ENCODE results near the gene GRM6.

The GRM6 gene

DNA sequence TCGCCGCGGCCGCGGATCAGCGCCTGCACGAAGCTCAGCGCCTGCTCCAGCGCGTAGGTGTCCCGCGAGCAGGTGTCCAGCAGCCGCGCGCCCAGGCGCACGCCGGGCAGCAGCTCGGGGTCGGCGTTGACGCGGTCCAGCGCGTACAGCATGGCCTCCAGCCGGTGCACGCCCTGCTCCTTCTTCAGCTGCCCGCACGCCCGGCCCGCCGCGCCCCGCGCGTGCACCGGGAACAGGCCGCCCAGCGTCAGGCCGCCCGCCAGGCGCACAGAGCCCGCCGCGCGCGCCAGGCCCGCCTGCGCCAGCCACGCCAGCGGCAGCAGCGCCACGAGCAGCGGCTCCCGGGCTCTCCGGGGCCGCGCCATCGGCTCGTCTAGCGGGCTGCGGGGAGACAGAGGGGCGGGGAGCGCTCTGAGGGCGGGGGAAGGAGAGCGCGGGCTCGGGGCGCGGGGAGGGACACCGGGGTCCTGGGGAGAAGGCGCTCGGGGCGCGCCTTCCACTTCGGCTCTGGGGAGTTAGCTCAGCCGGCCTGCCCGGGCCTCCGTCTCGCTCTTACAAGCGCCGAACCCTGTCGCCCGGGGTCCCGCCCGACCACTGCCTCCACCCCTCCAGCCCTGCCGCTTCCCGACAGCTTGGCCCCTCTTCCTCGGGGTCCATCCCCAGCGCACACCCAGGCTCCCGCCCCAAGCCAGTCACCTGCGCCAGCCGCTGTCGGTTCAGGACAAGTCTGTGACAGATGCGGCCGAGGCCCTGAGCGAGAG lies at the start of gene GRM6:
Gene GRM6, minus strand, starts transcription at position 741 of the 761 bp plus-strand sequence. Its CDS starts 376 bp downstream, at position 365.
- DNase-seq = peak; percentile 1

- DNase-seq = no peak
Measured at GRCh38 chr5:179044765-179045164, 49.6 kb upstream of the GRM6 start.

- DNase-seq = no peak
Measured at GRCh38 chr5:179033004-179033580, 38.0 kb upstream of the GRM6 start.

DNA sequence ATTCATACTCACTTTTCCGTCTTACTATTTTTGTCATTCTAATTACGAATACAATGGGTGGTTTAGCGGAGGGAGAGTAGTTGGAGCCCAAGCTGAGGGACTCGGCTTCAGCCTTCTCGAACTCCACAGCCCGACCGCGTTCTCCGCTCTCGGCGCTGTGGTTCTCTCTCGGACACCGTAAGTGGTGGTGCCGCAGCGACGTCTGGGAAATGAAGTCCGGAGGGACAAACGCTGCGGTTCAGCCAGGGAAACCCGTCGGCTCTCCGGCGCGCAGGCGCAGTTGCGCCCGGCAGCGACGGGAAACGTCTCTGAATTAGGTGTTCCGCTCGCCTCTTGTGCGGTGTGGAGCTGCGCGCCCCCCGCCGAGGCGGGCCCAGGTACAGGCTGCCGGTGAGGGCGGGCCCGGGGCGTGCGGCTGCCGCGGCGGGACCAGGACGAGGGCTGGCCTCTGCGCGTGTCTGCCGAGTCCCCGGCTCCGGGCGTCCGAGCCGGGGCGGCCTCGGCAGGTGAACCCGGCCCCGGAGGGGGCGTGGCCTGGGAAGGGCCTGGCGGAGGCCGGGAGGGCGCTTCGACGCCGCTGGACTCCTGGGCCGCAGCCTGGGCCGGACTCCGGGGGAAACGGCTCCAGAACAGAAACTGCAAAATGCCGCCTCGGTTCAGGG lies 28.5 kb upstream of the GRM6 start, which contains the start of gene ZNF879:
Gene ZNF879, plus strand, starts transcription at position 277 of the 662 bp plus-strand sequence. CDS start 1,201 bp downstream, outside the sequence.
- DNase-seq = peak; percentile 96

DNA sequence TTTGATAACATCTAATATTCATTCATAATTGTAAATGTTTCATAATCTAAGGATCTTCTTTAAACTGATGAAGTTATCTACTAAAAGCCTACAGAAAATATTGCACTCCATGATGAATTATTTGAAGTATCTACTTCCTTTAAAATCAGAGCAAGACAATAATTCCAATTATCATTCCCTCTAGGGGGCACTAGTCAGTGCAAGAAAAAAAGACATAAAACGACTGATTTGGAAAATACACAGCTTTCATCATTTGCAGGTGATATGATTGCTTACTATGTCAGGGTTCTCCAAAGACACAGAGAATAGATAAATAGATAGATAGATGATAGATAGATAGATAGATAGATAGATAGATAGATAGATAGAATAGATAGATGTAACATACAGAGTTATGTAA lies 13.5 kb upstream of the GRM6 start:
- DNase-seq = no peak

DNA sequence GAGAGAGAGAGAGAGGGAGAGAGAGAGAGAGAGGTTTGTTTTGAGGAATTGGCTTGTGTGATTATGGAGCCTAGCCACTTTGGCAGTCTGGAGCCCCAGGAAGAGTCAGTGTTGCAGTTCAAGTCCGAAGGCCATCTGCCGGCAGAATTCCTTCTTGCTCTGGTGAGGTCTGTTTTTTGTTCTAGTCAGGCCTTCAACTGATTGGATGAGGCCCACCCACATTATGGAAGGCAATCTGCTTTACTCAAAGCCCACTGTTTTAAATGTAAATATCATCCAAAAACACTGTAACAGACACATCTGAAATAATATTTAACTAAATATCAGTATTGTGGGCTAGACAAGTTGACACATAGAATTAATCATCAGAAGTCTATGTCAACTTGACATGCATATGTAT lies 11.4 kb upstream of the GRM6 start:
- no peak for DNase-seq

DNA sequence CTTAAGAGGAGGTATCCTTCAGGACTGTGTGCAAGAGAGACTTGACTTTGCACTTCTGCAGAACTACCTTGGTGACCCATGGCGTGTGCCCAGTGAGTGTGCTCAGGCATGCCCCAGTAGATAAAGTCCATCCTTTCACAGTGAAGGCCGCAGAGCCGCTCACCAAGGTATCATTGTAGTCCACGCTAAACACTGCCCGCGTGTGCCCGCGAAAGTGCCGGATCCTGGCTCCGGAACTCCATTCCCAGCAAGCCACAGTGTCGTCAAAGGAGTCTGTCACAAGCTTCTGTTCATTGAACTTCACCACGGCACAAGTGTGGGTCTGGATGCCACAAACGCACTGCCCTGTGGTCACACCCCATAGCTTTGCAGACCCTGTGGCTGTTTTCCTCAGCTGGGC lies 3.3 kb upstream of the GRM6 start:
- DNase-seq = no peak

DNA sequence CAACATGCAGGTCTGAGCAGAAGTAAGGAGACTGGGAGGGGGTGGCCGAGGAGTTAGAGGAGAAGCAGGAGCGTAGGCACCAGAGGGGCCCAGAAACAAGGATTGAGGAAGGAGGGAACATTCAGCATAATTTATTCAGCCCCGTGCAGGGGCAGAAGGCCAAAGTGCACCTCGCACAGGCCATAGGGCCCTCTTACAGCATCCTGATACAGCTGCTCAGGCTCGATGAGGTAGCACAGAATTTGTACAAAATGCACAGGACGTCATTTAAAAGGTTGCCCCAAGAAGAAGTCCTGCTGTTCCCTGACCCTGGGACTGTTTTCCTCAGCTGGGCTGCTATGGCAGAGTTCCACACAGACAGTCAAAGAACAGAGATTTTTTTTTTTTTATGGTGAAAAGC lies 2.1 kb upstream of the GRM6 start:
- DNase-seq = no peak

DNA sequence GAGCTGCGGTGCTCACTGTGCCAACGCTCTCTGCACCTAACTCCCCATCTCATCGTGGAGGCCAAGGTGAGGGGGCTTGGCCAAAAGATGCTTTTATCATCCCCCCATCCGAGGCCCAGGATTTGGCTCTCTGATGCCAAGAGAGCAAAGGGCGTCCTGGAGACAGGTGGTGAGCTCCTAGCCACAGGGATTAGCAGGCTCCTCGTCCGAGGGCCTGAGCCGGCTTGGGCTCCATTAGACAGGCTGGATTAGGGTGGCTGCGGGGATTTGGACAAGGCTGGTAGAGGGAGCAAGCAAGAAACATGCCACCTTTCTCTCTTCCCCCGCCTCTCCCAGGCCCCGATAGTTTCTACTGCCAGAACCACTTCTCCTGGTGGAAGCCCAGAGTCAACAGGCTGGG lies 1.0 kb upstream of the GRM6 start:
- no peak for DNase-seq

GRCh38 chr5:178995341-178995690 lies 196 bp upstream of the GRM6 start:
- DNase-seq = no peak

GRCh38 chr5:178993955-178994579 lies 1.1 kb downstream of the GRM6 start:
- DNase-seq = no peak

DNA sequence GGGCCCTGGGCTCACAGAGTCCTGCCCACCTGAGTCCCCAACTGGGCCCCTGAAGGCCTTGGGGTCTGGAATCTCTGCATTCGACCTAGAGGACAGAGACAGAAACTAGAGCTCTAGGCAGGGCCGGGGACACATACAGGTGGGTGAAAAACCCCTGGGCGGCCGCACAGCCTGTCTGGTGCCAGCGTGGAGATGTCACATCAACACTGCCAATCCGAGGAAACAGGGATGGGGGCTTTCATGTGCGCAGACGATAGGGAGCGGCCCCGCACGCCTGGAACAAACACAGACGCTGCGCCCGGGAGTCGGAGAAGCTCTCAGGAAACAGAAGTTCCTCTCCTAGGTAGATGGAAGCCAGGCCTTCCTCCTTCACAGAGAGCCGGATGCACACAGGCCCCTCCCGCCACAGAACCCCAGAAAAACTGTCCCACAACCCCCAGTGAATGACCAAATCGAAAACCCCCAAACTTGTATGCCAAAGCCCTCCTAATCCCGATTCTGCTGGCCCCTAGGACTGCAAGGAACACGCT lies 1.8 kb downstream of the GRM6 start:
- no peak for DNase-seq

DNA sequence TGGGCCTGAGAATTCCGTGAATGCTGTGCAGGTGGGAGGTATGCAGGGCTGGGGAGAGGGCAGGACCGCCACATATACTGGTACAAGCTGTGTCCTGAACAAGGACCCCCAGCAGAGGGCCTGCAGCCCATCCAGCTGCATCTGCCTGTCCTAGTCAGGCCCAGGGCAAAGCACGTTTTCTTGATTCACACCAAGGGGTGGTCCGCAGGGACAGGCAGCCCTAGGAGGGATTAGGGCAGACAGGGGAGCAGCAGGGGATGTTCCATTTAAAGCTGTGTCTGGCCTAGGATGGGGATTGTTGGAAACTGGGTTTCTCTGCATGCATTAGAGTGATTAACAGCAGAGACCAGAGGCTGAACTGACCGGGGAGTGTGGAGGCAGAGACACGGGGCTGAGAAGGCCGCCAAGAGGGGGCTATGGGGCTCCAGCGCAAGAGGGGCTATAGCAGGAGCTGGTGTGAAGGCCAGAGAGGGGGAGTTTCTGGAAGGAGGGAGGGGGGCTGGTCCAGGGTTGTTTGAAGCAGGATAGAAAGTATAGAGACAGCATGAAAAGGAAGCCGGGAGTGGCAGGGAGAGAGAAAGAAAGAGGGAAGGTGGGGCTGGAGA lies 2.7 kb downstream of the GRM6 start:
- DNase-seq = no peak

DNA sequence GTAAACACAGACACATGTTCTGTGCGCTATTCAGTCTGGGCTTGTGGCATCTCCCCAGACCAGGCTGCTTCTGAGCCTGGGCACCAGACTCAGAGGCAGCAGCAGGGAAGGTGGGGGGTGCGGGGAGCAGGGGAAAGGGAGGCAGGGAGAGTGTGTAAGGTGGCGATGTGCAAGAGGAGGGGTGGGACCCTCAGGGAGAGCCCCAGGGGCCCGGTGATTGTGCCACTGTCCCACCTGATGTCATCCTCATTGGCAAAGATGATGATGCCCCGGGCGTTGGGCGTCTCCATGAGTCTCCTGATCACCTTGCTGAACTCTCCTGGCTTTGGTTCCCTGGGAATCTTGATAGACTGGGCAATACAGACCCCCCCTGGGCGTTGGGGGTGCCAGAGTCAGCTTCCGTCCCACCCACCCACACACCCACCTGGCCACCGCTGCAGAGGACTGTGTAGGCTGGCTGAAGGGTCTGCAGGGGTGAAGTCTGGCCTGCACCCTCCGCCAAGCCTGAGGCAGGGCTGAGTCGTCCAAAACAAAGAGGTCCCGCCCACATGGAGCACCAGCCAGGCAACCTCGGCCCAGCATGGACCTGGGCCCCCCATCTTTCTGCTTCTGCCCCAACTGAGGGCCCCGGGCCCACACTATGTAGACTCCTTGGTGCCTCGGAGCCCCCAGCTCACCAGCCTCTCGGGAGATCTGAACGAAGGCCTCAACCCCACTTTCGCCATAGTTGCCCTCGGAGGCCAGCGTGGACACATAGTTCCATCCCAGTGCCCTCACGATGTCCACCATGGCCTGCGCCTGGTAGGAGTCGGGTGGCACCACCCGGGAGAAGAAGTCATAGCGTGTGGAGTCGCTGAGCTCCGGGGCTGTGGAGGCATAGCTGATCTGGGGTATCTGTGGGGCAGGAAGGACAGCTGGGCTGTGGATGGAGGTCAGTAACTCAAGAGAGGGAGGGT lies 3.7 kb downstream of the GRM6 start:
- DNase-seq = no peak

GRCh38 chr5:178990491-178990890 lies 4.6 kb downstream of the GRM6 start:
- no peak for DNase-seq

- DNase-seq = no peak
Measured at GRCh38 chr5:178989311-178989710, 5.8 kb downstream of the GRM6 start.

- no peak for DNase-seq
Measured at GRCh38 chr5:178988436-178989220, 6.5 kb downstream of the GRM6 start.

- no peak for DNase-seq
Measured at GRCh38 chr5:178986326-178986960, 8.7 kb downstream of the GRM6 start.

DNA sequence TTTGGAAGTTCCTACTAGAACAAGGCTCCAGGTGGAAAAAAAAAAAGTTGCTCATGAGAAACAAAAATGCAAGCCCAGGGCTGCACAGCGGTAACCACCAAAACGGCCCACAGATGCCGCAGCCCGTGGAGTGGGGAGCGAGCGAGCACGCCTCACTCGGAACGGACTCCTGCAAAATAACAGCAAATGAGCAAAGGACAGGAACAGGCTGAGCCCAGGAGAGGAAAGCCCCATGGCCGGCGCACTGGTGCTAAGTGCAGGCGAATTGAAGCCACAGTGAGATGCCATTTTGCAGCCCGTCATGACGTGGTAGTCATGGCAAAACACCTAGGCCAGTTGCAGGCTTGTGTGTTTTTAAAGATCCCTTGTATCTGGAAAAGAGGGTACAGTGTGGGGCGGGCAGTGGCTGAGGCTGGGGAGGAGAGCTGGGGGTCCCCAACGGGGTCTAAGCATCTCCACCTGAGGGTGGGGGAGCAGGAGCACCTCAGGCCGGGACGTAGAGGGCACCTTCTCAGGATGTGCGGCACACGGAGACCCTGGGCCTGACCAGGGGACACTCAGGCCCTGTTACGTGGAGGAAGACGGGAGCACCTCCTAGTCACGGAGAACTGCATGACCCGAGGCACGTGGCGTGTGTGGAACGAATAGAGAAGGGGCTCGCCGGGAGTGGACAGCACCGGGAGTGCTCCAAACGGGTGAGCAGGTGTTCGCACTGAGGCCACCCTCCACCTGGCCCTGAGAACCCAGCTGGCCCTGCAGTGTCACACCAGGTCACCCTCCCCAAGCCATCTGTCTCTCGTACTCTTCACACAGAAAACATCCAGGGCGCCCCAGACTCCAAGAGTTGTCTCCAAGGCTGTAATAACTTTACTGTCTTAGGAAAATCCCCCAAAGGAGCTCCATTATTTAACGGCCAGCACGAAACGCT lies 10.7 kb downstream of the GRM6 start:
- no peak for DNase-seq

Data from fibroblast of skin of right biceps (primary cell).